K562 (cell line): ENCODE results near the gene BSDC1. TPM values are rescaled to one million over a fixed set of nuclear protein-coding genes. Genes with fewer than 3 reads are reported as not detected.

Experiments
- ATAC-seq: fragments of 200-7000 bp; cut with Tn5 transposase; 3 replicates; pipeline ENCODE4 v1.9.1; 2020; ENCODE audit warnings: moderate library complexity
- BruUV-seq: library from RNA; stranded (reverse); fragments of 400-500 nt; replicated peaks from 2 replicates; lab custom pipeline; 2021; lab: Mats Ljungman, UMichigan
- CTCF ChIA-PET: fragments of 300-600 bp; formaldehyde crosslinking; extraction: SDS; loops from one replicate; lab custom pipeline; 2021; ENCODE audit warnings: low intra/inter-chr PET ratio; lab: Yijun Ruan, JAX
- POLR2A ChIA-PET: fragments of 300-600, 350-650 bp; sonication (Branson Sonifier 250); formaldehyde crosslinking; extraction: SDS; loops from one replicate; lab custom pipeline; 2021; ENCODE audit warnings: antibody characterized with exemption, inconsistent platforms; lab: Yijun Ruan, JAX
- DNase-seq, 4 experiments: peaks; one replicate each; pipeline versions ENCODE4 v3.0.0 to v3.0.0-alpha.2; 2011 to 2018; ENCODE audit warnings: low spot score in 3 of 4, mixed read lengths in 3 of 4; ENCODE audit errors: extremely low read depth in 1 of 4
- FAIRE-seq: peaks from 2 replicates; lab custom pipeline; 2011; peaks lifted over from hg19 to GRCh38; lab: Jason Lieb, UNC
- H2AFZ ChIP-seq: 2 replicates; pipeline ENCODE4 v1.6.0; 2011; ENCODE audit warnings: low read depth, low read length, control low read depth, inconsistent platforms
- H3K27ac ChIP-seq: fragments of 200-600 bp; 3 replicates; pipeline ENCODE4 v1.8.0; 2011; ENCODE audit warnings: low read depth, mild to moderate bottlenecking, control low read depth, inconsistent platforms, low read length, moderate library complexity, mixed read lengths; ENCODE audit errors: extremely low read depth
- H3K27me3 ChIP-seq, 2 experiments: fragments of 300-600 bp in 1 of 2; 2 replicates in 1 of 2; 3 replicates in 1 of 2; pipeline versions ENCODE4 v1.6.0 to v1.8.0; 2011; ENCODE audit warnings: inconsistent platforms in 2 of 2, low read length in 2 of 2, mild to moderate bottlenecking in 1 of 2, mixed read lengths in 1 of 2, moderate library complexity in 1 of 2; ENCODE audit not compliant: control insufficient read depth in 2 of 2, insufficient read depth in 2 of 2
- H3K36me3 ChIP-seq: fragments of 300-600 bp; 3 replicates; pipeline ENCODE4 v1.8.0; 2011; ENCODE audit warnings: mild to moderate bottlenecking, low read length, inconsistent platforms; ENCODE audit not compliant: control insufficient read depth, insufficient read depth
- H3K4me1 ChIP-seq, 2 experiments: fragments of 200-600 bp in 1 of 2; replicated peaks in 1 of 2; 2 replicates in 1 of 2; 3 replicates in 1 of 2; pipeline versions ENCODE4 v1.5.1 to v1.8.0; 2011; ENCODE audit warnings: inconsistent platforms in 2 of 2, low read length in 2 of 2, mild to moderate bottlenecking in 1 of 2, mixed read lengths in 1 of 2, moderate library complexity in 1 of 2; ENCODE audit not compliant: control insufficient read depth in 2 of 2, insufficient read depth in 2 of 2
- H3K4me2 ChIP-seq: 2 replicates; pipeline ENCODE4 v1.6.1; 2011; ENCODE audit warnings: low read length, control low read depth, inconsistent platforms, mixed read lengths; ENCODE audit not compliant: insufficient read depth
- H3K4me3 ChIP-seq: fragments of 200-600 bp; sonication (generic), shearing (Covaris generic); 2 replicates; pipeline ENCODE4 v1.5.1; 2016; ENCODE audit warnings: control low read depth, inconsistent platforms
- H3K79me2 ChIP-seq: fragments of 200-600 bp; 3 replicates; pipeline ENCODE4 v1.8.0; 2011; ENCODE audit warnings: low read length, inconsistent platforms; ENCODE audit not compliant: control insufficient read depth, insufficient read depth
- H3K9ac ChIP-seq, 2 experiments: 2 replicates each; pipeline versions ENCODE4 v1.6.0 to v1.6.1; 2011; ENCODE audit warnings: low read depth in 2 of 2, low read length in 2 of 2, control low read depth in 1 of 2, inconsistent platforms in 1 of 2, mild to moderate bottlenecking in 1 of 2, mixed read lengths in 1 of 2; ENCODE audit not compliant: insufficient read depth in 1 of 2
- H3K9me1 ChIP-seq: one replicate; pipeline ENCODE4 v1.6.0; 2011; ENCODE audit warnings: inconsistent platforms, mild to moderate bottlenecking, low read length, moderate library complexity; ENCODE audit not compliant: control insufficient read depth, insufficient read depth
- H3K9me3 ChIP-seq: replicated peaks from 2 replicates; pipeline ENCODE4 v1.5.1; 2011; ENCODE audit warnings: low read depth, low read length, inconsistent platforms; ENCODE audit not compliant: control insufficient read depth, insufficient read depth
- H4K20me1 ChIP-seq: replicated peaks from 2 replicates; pipeline ENCODE4 v1.6.1; 2011; ENCODE audit warnings: low read length, inconsistent platforms, mixed read lengths; ENCODE audit not compliant: control insufficient read depth, insufficient read depth
- KAT7 ChIP-seq: sonication (generic); formaldehyde crosslinking; IDR thresholded peaks from 2 replicates; pipeline ENCODE4 v1.8.0; 2022; ENCODE audit warnings: missing genetic modification reagents, mild to moderate bottlenecking, borderline replicate concordance
- NKRF ChIP-seq: fragments of 450-650 bp; IDR thresholded peaks from 2 replicates; pipeline ENCODE4 v1.6.1; 2016; ENCODE audit warnings: borderline replicate concordance
- TFE3 ChIP-seq: fragments of 450-650 bp; formaldehyde crosslinking; IDR thresholded peaks from 2 replicates; pipeline ENCODE4 v1.4.0; 2020; ENCODE audit warnings: mild to moderate bottlenecking, mixed read lengths
- WGBS: fragments of 100-300 bp; shearing (Covaris generic); methylation state at CpG from one replicate; pipeline ENCODE4 v1.1.6; 2016; ENCODE audit warnings: low coverage, mixed read lengths; ENCODE audit not compliant: insufficient coverage; ENCODE audit errors: missing lambda C conversion rate; 5-methylcytosine and 5-hydroxymethylcytosine counted together
- in situ Hi-C: fragments of 300-500 bp; cut with MboI; formaldehyde crosslinking; loops from 4 replicates; pipeline ENCODE4 v1.15.0; 2018; ENCODE audit warnings: inconsistent platforms, mixed read lengths
- intact Hi-C: fragments of 100-400 bp; cut with micrococcal nuclease; formaldehyde crosslinking; loops from 2 replicates; pipeline ENCODE4 v1.14.2; 2022
- polyA plus RNA-seq, 8 experiments: library from polyadenylated mRNA; depleted of rRNA in 4 of 8; stranded (reverse) in 5 of 8; unstranded in 3 of 8; fragments of >200 nt; fragmentation: Nextera tagmentation in 2 of 8; fragmentation: Illumina TruSeq in 1 of 8; extraction: Ambion mirVana in 2 of 8; extraction: Trizol in 1 of 8; gene quantifications; 2 replicates each; pipeline versions ENCODE4 v1.2.1 to v1.2.3, GENCODE V29; 2011 to 2014; ENCODE audit warnings: inconsistent platforms in 1 of 8, missing spikeins in 1 of 8
- total RNA-seq, 7 experiments: library from RNA; depleted of rRNA in 6 of 7; stranded (reverse); fragments of >200 nt in 6 of 7; fragmentation: Illumina TruSeq in 2 of 7; extraction: Trizol in 2 of 7; gene quantifications; 2 replicates each; pipeline versions ENCODE4 v1.2.1 to v1.2.3, GENCODE V29; 2011 to 2021; ENCODE audit warnings: low replicate concordance in 1 of 7

The BSDC1 gene
- total and polyA plus RNA-seq, 9 of the 15 experiments (the other 6 are each of a cell fraction or from before 2014, with no cell fraction given), result 10.2 to 96.8 (median 73.1) TPM

GRCh38 chr1:32373996-32374592 lies 20.1 kb downstream of the BSDC1 start:
- no peak for FAIRE-seq
- DNase-seq, result no peak
- in situ Hi-C loops, result no loop called here
- no peak overlapping the region for H3K4me2 ChIP-seq
- H3K4me3 ChIP-seq, result no peak overlapping the region
- ChIA-PET POLR2A (interaction anchor here (0.7 to 1.2 kb wide), 3 partner anchors 12 to 436 kb away, joined by 3 to 6 read pairs (median 3); partner anchors contain the start of gene PTP4A2), CTCF (no interaction called here)
- H3K9me3 ChIP-seq, result no peaks in the 10 kb centered on the region
- H3K36me3 ChIP-seq, result peaks cover 88% of the 10 kb centered on the region
- BruUV-seq, result TSS peak; percentile 15
- no peak overlapping the region for H3K9ac ChIP-seq
- no peaks in the 10 kb centered on the region for H3K9me1 ChIP-seq
- no peak for TF ChIP-seq NKRF
- peak; percentile 90 for TF ChIP-seq TFE3 (CRISPR knock-in tag)
- TF ChIP-seq KAT7 (CRISPR knock-in tag), result no peak
- H3K4me1 ChIP-seq, result no peaks in the 10 kb centered on the region
- intact Hi-C loops, result no loop called here
- H3K27me3 ChIP-seq, result no peaks in the 10 kb centered on the region
- WGBS, result 53% methylated on average over 1 of the region's 1 CpG
- H4K20me1 ChIP-seq, result 0 out of 2 replicates have a peak, but pooled peaks cover 5% of the 10 kb centered on the region
- ATAC-seq, result no peak
- no peak overlapping the region for H2AFZ ChIP-seq
- H3K27ac ChIP-seq, result no peak overlapping the region
- no peaks in the 10 kb centered on the region for H3K79me2 ChIP-seq
